Right lobe of liver (tissue), 6 donors: ENCODE results near the gene MACO1. TPM values are rescaled to one million over a fixed set of nuclear protein-coding genes. Genes with fewer than 3 reads are reported as not detected.
"Not testable (repeated sequence)": the region's sequence is repeated elsewhere in the genome, so short reads cannot be mapped to it uniquely, and the experiment has no call there.

Source experiments
- ATAC-seq, 4 donors: fragments of 200-7000 bp; cut with Tn5 transposase; one replicate each; pipeline ENCODE4 v1.9.1; 2020; ENCODE audit warnings: mild to moderate bottlenecking in 4 of 4, moderate library complexity in 4 of 4
- DNase-seq, 3 donors: peaks; one replicate each; pipeline ENCODE4 v3.0.0-alpha.2; 2020
- H3K27ac ChIP-seq, 3 donors: fragments of 200-600 bp; one replicate each; pipeline ENCODE4 v1.8.0; 2022
- H3K27me3 ChIP-seq, 2 donors: fragments of 200-600 bp; one replicate each; pipeline ENCODE4 v1.8.0; 2022
- H3K36me3 ChIP-seq, 4 donors: fragments of 200-600 bp; sonication (generic) in 1 of 4; one replicate each; pipeline versions ENCODE4 v1.5.1 to v1.8.0; 2017 to 2022; ENCODE audit warnings: control low read depth in 1 of 4
- H3K4me1 ChIP-seq, 4 donors: fragments of 200-600 bp; sonication (generic) in 1 of 4; one replicate each; pipeline versions ENCODE4 v1.5.1 to v1.8.0; 2017 to 2022; ENCODE audit warnings: control low read depth in 1 of 4
- H3K4me3 ChIP-seq, 3 donors: fragments of 200-600 bp; one replicate each; pipeline ENCODE4 v1.8.0; 2022
- H3K9me3 ChIP-seq, 4 donors: fragments of 200-600 bp; sonication (generic) in 1 of 4; one replicate each; pipeline versions ENCODE4 v1.5.1 to v1.8.0; 2017 to 2022; ENCODE audit warnings: control low read depth in 1 of 4
- CTCF ChIP-seq, 4 donors: fragments of 200-600 bp in 3 of 4; fragments of 450-650 bp in 1 of 4; IDR thresholded peaks; one replicate each; pipeline versions ENCODE4 v1.5.1 to v1.8.0; 2016 to 2022; ENCODE audit warnings: antibody characterized with exemption in 4 of 4, mild to moderate bottlenecking in 2 of 4
- POLR2A ChIP-seq: fragments of 450-650 bp; IDR thresholded peaks from one replicate; pipeline ENCODE4 v1.6.1; 2017; ENCODE audit warnings: antibody characterized with exemption, mild to moderate bottlenecking
- whole genome bisulfite sequencing: methylation state at CpG from one replicate; pipeline ENCODE4 v1.1.6; 2018; ENCODE audit warnings: low coverage, low lambda C conversion rate; ENCODE audit not compliant: insufficient coverage; ENCODE audit errors: missing lambda C conversion rate; 5-methylcytosine and 5-hydroxymethylcytosine counted together
- intact Hi-C, 2 donors: fragments of 100-400 bp; cut with DNase I; formaldehyde crosslinking; loops; one replicate each; pipeline versions ENCODE4 v1.11.2 to v1.14.1; 2022
- total RNA-seq, 6 experiments: library from RNA; depleted of rRNA in 2 of 6; stranded (reverse); fragments of >200 nt in 2 of 6; fragmentation: NEBNext Ultra II Directional in 3 of 6; extraction: Animal tissue kit (Norgen Biotek cat#: 25700) in 3 of 6; gene quantifications; one replicate each; pipeline versions ENCODE4 v1.1.0 to v1.2.4, GENCODE V29; 2016 to 2023
- donor health status: DM: no; HTN: yes; CAD: no.
- donor health status: DM: no; HTN: no; CAD: no.
- donor health status: DM: no; HTN: no; CAD: no.
- donor health status: DM: no; HTN: yes; CAD: no.
- donor health status: DM: no; HTN: yes; CAD: no.

MACO1 gene
- total RNA-seq, 6 experiments from 2014 or later: 23.2 to 32.9 (median 27.2) TPM

GRCh38 chr1:25504706-25505595, 74.3 kb downstream of the MACO1 start:
- Histone ChIP-seq H3K4me3 (no peak overlapping the region), H3K4me1 (peaks cover 0 to 7% (median 1%) of the 10 kb centered on the region in 4 donors), H3K27ac (no peak overlapping the region), H3K27me3 (no peaks in the 10 kb centered on the region), H3K9me3 (no peaks in the 10 kb centered on the region), H3K36me3 (peaks cover 0 to 4% (median 0%) of the 10 kb centered on the region in 4 donors)
- 60% methylated on average over 9 of the region's 9 CpGs for WGBS
- peak in 1 of 3 donors; percentile 27 for DNase-seq
- intact Hi-C loops: no loop called here
- TF ChIP-seq CTCF (IDR thresholded peaks at IDR 0.05) (no peak), POLR2A (no peak)
- peak in 1 of 4 donors; percentile 10 for ATAC-seq

- Histone ChIP-seq H3K27ac (no peak overlapping the region), H3K4me3 (no peak overlapping the region), H3K27me3 (no peaks in the 10 kb centered on the region), H3K4me1 (peaks cover 0 to 3% (median 0%) of the 10 kb centered on the region in 4 donors), H3K9me3 (no peaks in the 10 kb centered on the region), H3K36me3 (peaks cover 0 to 4% (median 0%) of the 10 kb centered on the region in 4 donors)
- WGBS: 68% methylated on average over 7 of the region's 14 CpGs
- intact Hi-C loops: no loop called here
- ATAC-seq (peak in 1 of 4 donors; percentile 17), DNase-seq (peak in 1 of 3 donors; percentile 26)
- TF ChIP-seq POLR2A: no peak
- TF ChIP-seq CTCF (IDR thresholded peaks at IDR 0.05): no peak
Observed at GRCh38 chr1:25505656-25506385, 75.1 kb downstream of the MACO1 start.

GRCh38 chr1:25506566-25507463, 76.1 kb downstream of the MACO1 start:
- intact Hi-C loops, ATAC-seq, H3K4me3 ChIP-seq, H3K27ac ChIP-seq, H3K4me1 ChIP-seq, H3K9me3 ChIP-seq, H3K27me3 ChIP-seq, H3K36me3 ChIP-seq: not testable (repeated sequence)
- DNase-seq: peak in 1 of 3 donors; percentile 6
- WGBS: 35% methylated on average over 16 of the region's 37 CpGs

- H3K9me3 ChIP-seq: no peaks in the 10 kb centered on the region
- DNase-seq: peak in 1 of 3 donors; percentile 22
- no peaks in the 10 kb centered on the region for H3K4me1 ChIP-seq
- H3K27ac ChIP-seq: no peak overlapping the region
- WGBS: 29% methylated on average over 1 of the region's 4 CpGs
- no peaks in the 10 kb centered on the region for H3K36me3 ChIP-seq
- intact Hi-C loops: no loop called here
- no peak overlapping the region for H3K4me3 ChIP-seq
- no peak for ATAC-seq
- no peak for TF ChIP-seq POLR2A
- no peak for TF ChIP-seq CTCF (IDR thresholded peaks at IDR 0.05)
- H3K27me3 ChIP-seq: no peaks in the 10 kb centered on the region
Observed at GRCh38 chr1:25513666-25514065, 83.0 kb downstream of the MACO1 start.
